BLaER1 (cell line): ENCODE measurements around the gene SOX30.

Experiments used
- H3K27ac ChIP-seq: shearing (Covaris generic); formaldehyde crosslinking; 2 replicates; pipeline ENCODE4 v1.8.1; 2022
- H3K27me3 ChIP-seq: shearing (Covaris generic); formaldehyde crosslinking; 2 replicates; pipeline ENCODE4 v1.8.1; 2022
- H3K36me3 ChIP-seq: shearing (Covaris generic); formaldehyde crosslinking; 2 replicates; pipeline ENCODE4 v1.8.1; 2022
- H3K4me1 ChIP-seq: shearing (Covaris generic); formaldehyde crosslinking; 2 replicates; pipeline ENCODE4 v1.8.1; 2022
- H3K4me2 ChIP-seq: shearing (Covaris generic); formaldehyde crosslinking; 2 replicates; pipeline ENCODE4 v1.8.1; 2022
- H3K4me3 ChIP-seq: shearing (Covaris generic); formaldehyde crosslinking; 2 replicates; pipeline ENCODE4 v1.8.1; 2022
- H3K9ac ChIP-seq: shearing (Covaris generic); formaldehyde crosslinking; 2 replicates; pipeline ENCODE4 v1.8.1; 2022
- H3K9me3 ChIP-seq: shearing (Covaris generic); formaldehyde crosslinking; 2 replicates; pipeline ENCODE4 v1.8.1; 2022
- H4K20me1 ChIP-seq: shearing (Covaris generic); formaldehyde crosslinking; 2 replicates; pipeline ENCODE4 v1.8.1; 2022
- Cebpa-rat ChIP-seq: shearing (Covaris generic); IDR thresholded peaks from 2 replicates; pipeline ENCODE4 v1.8.1; 2022

SOX30 gene

GRCh38 chr5:157610990-157611389 lies 41.2 kb downstream of the SOX30 start:
- Histone ChIP-seq H3K27me3 (no peaks in the 10 kb centered on the region), H3K9ac (no peak overlapping the region), H3K4me2 (no peak overlapping the region), H3K4me3 (no peak overlapping the region), H4K20me1 (no peaks in the 10 kb centered on the region), H3K36me3 (no peaks in the 10 kb centered on the region), H3K27ac (no peak overlapping the region), H3K9me3 (peaks cover 18% of the 10 kb centered on the region), H3K4me1 (peaks cover 35% of the 10 kb centered on the region)
- no peak for TF ChIP-seq Cebpa-rat

- Histone ChIP-seq H3K9ac (no peak overlapping the region), H3K4me1 (peaks cover 48% of the 10 kb centered on the region), H4K20me1 (no peaks in the 10 kb centered on the region), H3K36me3 (no peaks in the 10 kb centered on the region), H3K27ac (peak overlapping the region; percentile 85), H3K4me2 (peak overlapping the region; percentile 69), H3K27me3 (no peaks in the 10 kb centered on the region), H3K9me3 (peaks cover 18% of the 10 kb centered on the region), H3K4me3 (no peak overlapping the region; the same call in 1 of the 2 replicates)
- no peak for TF ChIP-seq Cebpa-rat
These were observed 43.2 kb downstream of the SOX30 start for GRCh38 chr5:157608972-157609565.

GRCh38 chr5:157607371-157608161 lies 44.7 kb downstream of the SOX30 start:
- no peaks in the 10 kb centered on the region for H3K36me3 ChIP-seq
- peaks cover 63% of the 10 kb centered on the region for H3K4me1 ChIP-seq
- no peaks in the 10 kb centered on the region for H3K27me3 ChIP-seq
- peaks cover 18% of the 10 kb centered on the region for H3K9me3 ChIP-seq
- peak overlapping the region; percentile 85 for H3K27ac ChIP-seq
- TF ChIP-seq Cebpa-rat, result no peak
- H3K9ac ChIP-seq, result peak overlapping the region; percentile 56; the same call in 1 of the 2 replicates
- peak overlapping the region; percentile 69 for H3K4me2 ChIP-seq
- no peak overlapping the region for H3K4me3 ChIP-seq
- H4K20me1 ChIP-seq, result no peaks in the 10 kb centered on the region

DNA sequence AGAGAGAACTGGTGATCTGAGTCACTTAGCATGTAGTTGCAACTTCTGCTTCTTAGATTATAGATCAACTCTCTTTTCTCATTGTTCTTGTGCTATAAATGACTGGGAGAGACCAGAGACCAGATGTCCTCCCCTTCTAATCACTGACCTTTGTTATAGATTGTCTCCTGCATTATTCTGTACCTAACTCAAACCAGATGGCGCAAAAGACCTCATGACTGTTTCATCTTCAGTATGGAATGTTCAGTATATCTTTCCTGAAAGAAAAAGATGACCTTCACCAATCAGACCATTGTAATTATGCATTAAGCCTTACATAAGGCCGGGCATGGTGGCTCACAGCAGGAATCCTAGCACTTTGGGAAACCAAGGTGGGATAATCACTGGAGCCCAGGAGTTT lies 46.2 kb downstream of the SOX30 start:
- Histone ChIP-seq H3K4me3 (no peak overlapping the region), H3K4me2 (no peak overlapping the region), H3K36me3 (no peaks in the 10 kb centered on the region), H3K4me1 (peaks cover 71% of the 10 kb centered on the region), H3K27me3 (no peaks in the 10 kb centered on the region), H4K20me1 (no peaks in the 10 kb centered on the region), H3K27ac (no peak overlapping the region), H3K9me3 (peaks cover 18% of the 10 kb centered on the region), H3K9ac (no peak overlapping the region)
- no peak for TF ChIP-seq Cebpa-rat

- Histone ChIP-seq H3K9ac (no peak overlapping the region), H3K27me3 (no peaks in the 10 kb centered on the region), H3K4me3 (no peak overlapping the region), H3K36me3 (no peaks in the 10 kb centered on the region), H3K4me2 (peak overlapping the region; percentile 76), H3K9me3 (peaks cover 2% of the 10 kb centered on the region; the same call in 1 of the 2 replicates), H3K4me1 (peaks cover 69% of the 10 kb centered on the region), H4K20me1 (no peaks in the 10 kb centered on the region), H3K27ac (0 out of 2 replicates have a peak overlapping the region, but pooled peaks have one; percentile 26)
- TF ChIP-seq Cebpa-rat, result no peak
These were observed 48.7 kb downstream of the SOX30 start for GRCh38 chr5:157603333-157604190.

- no peak overlapping the region for H3K4me3 ChIP-seq
- no peak overlapping the region; the same call in 1 of the 2 replicates for H3K9ac ChIP-seq
- H3K36me3 ChIP-seq, result no peaks in the 10 kb centered on the region
- peak overlapping the region; percentile 76 for H3K4me2 ChIP-seq
- peak overlapping the region; percentile 34 for H3K27ac ChIP-seq
- no peak for TF ChIP-seq Cebpa-rat
- H3K27me3 ChIP-seq, result no peaks in the 10 kb centered on the region
- no peaks in the 10 kb centered on the region for H3K9me3 ChIP-seq
- no peaks in the 10 kb centered on the region for H4K20me1 ChIP-seq
- H3K4me1 ChIP-seq, result peaks cover 69% of the 10 kb centered on the region
These were observed 49.7 kb downstream of the SOX30 start for GRCh38 chr5:157602505-157602904.

DNA sequence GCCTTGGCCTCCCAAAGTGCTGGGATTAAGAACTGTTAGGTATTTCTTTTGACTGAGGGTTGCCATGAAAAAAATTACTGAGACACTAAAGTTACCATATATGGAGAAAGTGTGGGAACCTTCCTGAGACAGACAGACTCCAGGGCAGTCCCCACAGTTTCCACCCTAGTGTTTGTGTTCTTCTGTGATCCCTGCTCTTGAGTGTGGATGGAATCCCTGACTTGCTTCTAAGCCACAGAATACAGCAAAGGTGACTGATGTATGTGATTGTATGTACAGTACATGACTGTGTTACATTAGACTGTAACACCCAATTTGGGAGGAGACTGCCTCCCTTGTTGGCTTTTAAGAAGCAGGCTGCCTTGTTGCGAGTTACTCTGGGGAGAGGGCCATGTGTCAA lies 52.0 kb downstream of the SOX30 start:
- H4K20me1 ChIP-seq, result no peaks in the 10 kb centered on the region
- no peak overlapping the region for H3K4me3 ChIP-seq
- H3K9me3 ChIP-seq, result no peaks in the 10 kb centered on the region
- H3K36me3 ChIP-seq, result no peaks in the 10 kb centered on the region
- no peak overlapping the region for H3K9ac ChIP-seq
- no peak for TF ChIP-seq Cebpa-rat
- peaks cover 73% of the 10 kb centered on the region for H3K4me1 ChIP-seq
- H3K27me3 ChIP-seq, result no peaks in the 10 kb centered on the region
- no peak overlapping the region for H3K4me2 ChIP-seq
- H3K27ac ChIP-seq, result no peak overlapping the region

- Histone ChIP-seq H3K27ac (no peak overlapping the region), H3K4me2 (no peak overlapping the region), H3K4me3 (no peak overlapping the region), H3K9me3 (no peaks in the 10 kb centered on the region), H3K36me3 (no peaks in the 10 kb centered on the region), H3K4me1 (peaks cover 74% of the 10 kb centered on the region), H4K20me1 (no peaks in the 10 kb centered on the region), H3K27me3 (no peaks in the 10 kb centered on the region), H3K9ac (no peak overlapping the region)
- TF ChIP-seq Cebpa-rat, result no peak
These were observed 52.7 kb downstream of the SOX30 start for GRCh38 chr5:157599565-157599964.

- Histone ChIP-seq H3K9me3 (no peaks in the 10 kb centered on the region), H3K4me2 (no peak overlapping the region), H3K27ac (no peak overlapping the region), H3K27me3 (no peaks in the 10 kb centered on the region), H3K36me3 (no peaks in the 10 kb centered on the region), H3K4me3 (no peak overlapping the region), H3K9ac (no peak overlapping the region), H3K4me1 (peaks cover 74% of the 10 kb centered on the region), H4K20me1 (no peaks in the 10 kb centered on the region)
- no peak for TF ChIP-seq Cebpa-rat
These were observed 53.8 kb downstream of the SOX30 start for GRCh38 chr5:157598350-157598936.
